Measurements from ENCODE around the gene SCAMP4.
A peak's percentile ranks its signal among the peaks of the same experiment; 100 is the strongest.
"Not testable (repeated sequence)": the region's sequence is repeated elsewhere in the genome, so short reads cannot be mapped to it uniquely, and the experiment has no call there.

Gene SCAMP4

DNA sequence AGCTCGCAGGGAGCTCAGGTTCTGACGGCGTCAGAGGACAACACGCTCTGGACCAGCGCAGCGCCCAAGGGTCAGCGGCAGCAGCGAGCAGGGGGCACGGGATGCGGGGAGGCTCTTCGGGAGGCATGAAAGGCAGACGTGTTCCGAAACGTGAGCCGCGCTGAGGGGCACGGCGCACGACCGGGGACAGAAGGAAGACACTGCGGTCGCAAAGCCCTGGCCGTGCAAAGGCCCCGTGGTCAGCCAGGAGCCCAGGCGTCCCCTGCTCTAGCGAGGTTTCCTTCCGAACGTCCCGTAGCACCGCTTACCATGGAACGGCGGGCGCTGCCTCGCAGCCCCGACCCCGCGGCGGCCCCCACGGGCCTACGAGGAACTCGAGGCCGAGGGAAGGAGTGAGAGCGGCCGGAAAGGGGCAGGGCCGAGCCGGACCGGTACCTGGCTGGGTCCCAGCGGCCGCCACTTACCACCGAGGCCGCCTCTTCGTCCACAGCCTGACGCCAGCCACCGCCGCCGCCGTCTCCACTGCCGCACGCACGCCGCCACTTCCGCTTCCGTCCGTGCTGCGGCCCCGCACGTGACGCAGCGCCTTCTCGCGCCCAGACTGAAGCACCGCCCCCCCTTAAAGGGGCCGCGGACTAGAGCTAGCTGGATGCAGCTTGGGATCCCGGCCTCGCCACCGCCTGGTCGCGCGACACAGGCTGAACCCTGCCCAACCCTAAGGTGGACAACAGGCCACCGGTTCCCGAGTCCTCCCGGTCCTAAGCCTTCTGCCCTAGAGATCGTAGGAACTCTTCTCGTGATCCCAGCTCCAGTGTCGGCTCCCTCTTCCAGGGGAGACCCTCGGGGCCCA lies 29.3 kb upstream of the SCAMP4 start:
- no peaks in the 10 kb centered on the region for H3K27me3 ChIP-seq (replicated peaks)
- peak overlapping the region; percentile 97 for H3K4me3 ChIP-seq (ENCODE audit: low read depth, low read length)
- H3K27ac ChIP-seq = peak overlapping the region; percentile 80
- peaks cover 7% of the 10 kb centered on the region for H3K36me3 ChIP-seq (replicated peaks)
- in situ Hi-C loops (cut with HindIII; ENCODE audit: low pct_ligation_motif_present, low sequenced_read_pairs) = no loop called here
- TF ChIP-seq CTCF (IDR thresholded peaks at IDR 0.05; ENCODE audit: low read depth, low read length, missing control alignments) = no peak
- peak; percentile 74 for DNase-seq

GRCh38 chr19:1876496-1877279 lies 28.5 kb upstream of the SCAMP4 start:
- H3K27ac ChIP-seq; H3K36me3 ChIP-seq (replicated peaks); DNase-seq; H3K27me3 ChIP-seq (replicated peaks); in situ Hi-C loops (cut with HindIII; ENCODE audit: low pct_ligation_motif_present, low sequenced_read_pairs): not testable (repeated sequence)
- peak overlapping the region; percentile 97 for H3K4me3 ChIP-seq (ENCODE audit: low read depth, low read length)
- peak; percentile 22 for TF ChIP-seq CTCF (IDR thresholded peaks at IDR 0.05; ENCODE audit: low read depth, low read length, missing control alignments)

- H3K36me3 ChIP-seq (replicated peaks); in situ Hi-C loops (cut with HindIII; ENCODE audit: low pct_ligation_motif_present, low sequenced_read_pairs); H3K27me3 ChIP-seq (replicated peaks); DNase-seq; H3K4me3 ChIP-seq (ENCODE audit: low read depth, low read length); H3K27ac ChIP-seq: not testable (repeated sequence)
Measured at GRCh38 chr19:1877280-1877660, 27.9 kb upstream of the SCAMP4 start.

DNA sequence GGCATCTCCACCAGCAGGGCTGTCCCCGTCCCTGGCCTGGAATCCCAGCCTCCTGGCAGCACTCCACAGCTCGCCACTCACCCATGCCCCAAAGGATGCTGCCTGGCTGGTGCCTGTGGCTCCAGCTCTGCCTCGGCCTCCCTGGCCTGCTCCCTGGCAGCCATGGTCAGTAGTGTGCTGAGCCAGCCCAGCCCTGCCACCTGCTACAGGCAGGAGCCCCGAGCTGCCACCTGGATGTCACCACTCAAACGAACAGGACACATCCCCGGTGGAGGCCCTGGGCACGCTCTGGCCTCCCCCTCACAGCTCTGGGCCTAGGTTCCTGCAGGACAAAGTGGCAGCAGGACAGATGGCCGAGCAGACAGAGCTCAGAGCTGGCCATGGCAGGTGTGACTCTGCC lies 26.6 kb upstream of the SCAMP4 start:
- DNase-seq; in situ Hi-C loops (cut with HindIII; ENCODE audit: low pct_ligation_motif_present, low sequenced_read_pairs); H3K4me3 ChIP-seq (ENCODE audit: low read depth, low read length); H3K27me3 ChIP-seq (replicated peaks); H3K36me3 ChIP-seq (replicated peaks); H3K27ac ChIP-seq: not testable (repeated sequence)

- H3K27me3 ChIP-seq (replicated peaks); in situ Hi-C loops (cut with HindIII; ENCODE audit: low pct_ligation_motif_present, low sequenced_read_pairs); H3K4me3 ChIP-seq (ENCODE audit: low read depth, low read length); H3K36me3 ChIP-seq (replicated peaks); H3K27ac ChIP-seq; DNase-seq: not testable (repeated sequence)
Measured at GRCh38 chr19:1879982-1880381, 25.2 kb upstream of the SCAMP4 start.

DNA sequence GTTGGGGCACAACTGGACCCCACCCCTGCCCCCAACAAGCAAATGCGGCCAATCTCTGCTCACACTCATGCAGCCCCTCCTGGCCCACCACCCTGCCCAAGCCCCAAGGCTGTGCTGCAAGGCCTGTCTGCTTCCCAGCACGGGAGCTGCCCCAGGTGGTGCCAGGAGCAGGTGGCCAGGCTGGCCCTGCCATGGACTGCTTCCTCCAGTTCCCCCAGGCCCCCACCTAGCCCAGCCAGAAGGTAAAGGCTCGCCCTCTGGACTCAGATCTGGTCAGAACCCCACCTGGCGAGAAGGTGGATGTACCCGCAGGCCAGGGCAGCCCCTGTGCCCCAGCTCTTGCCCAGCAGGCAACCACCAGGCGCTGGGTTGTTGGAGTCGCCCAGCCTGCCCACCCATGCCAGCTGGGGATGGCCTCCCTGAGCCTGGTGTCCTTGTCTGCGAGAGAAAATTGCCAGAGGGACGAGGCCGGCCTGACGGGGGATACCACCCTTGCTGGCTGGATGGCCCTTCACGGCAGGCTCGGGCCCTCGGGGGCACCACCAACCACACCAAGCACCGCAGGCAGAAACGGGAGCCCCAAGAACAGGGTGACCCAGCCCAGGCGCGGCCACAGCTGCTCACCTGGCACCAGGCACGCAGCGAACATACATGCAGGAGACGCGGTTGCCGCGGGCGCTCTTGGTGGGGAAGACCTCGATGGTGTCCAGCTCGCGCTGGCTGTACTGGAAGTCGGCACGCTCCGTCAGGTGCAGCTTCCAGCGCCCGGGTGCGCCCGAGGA lies 24.4 kb upstream of the SCAMP4 start:
- H3K27ac ChIP-seq = no peak overlapping the region
- H3K36me3 ChIP-seq (replicated peaks) = no peaks in the 10 kb centered on the region
- no peaks in the 10 kb centered on the region for H3K27me3 ChIP-seq (replicated peaks)
- in situ Hi-C loops (cut with HindIII; ENCODE audit: low pct_ligation_motif_present, low sequenced_read_pairs) = no loop called here
- no peak for DNase-seq
- no peak for TF ChIP-seq CTCF (IDR thresholded peaks at IDR 0.05; ENCODE audit: low read depth, low read length, missing control alignments)
- no peak overlapping the region for H3K4me3 ChIP-seq (ENCODE audit: low read depth, low read length)

DNA sequence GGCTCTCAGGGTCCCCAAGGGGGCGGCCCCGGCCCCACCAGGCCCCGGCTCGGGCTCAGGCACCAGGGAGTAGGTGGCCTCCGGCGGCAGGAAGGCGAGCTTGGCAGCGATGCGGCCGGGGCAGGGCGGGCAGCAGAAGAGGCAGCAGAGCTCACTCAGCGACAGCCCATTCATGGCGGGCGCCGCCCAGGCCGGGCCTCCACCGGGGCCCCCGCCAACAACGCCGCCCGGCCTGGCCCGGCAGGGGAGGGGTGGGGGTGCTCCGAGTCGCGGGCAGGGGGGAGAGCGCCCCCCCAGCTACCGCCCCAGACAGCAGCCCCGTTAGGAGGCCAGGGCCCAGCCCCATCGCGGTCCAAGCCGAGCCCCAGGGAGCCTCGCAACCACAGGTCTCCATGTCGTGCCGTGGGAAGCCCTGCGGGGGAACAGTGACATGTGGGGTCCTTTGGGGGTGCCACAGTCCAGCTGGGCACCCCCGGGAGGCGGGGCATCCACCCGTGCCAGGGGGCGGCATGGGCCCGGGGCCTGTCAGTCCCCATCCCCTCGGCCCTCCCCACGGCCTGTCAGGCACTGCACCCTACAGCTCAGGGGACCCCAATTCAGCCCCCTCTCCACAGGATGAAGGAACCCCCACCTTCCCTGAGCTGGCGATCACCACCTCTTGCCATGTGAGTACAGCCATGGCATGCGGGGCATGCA lies 23.7 kb upstream of the SCAMP4 start:
- DNase-seq; H3K27me3 ChIP-seq (replicated peaks); in situ Hi-C loops (cut with HindIII; ENCODE audit: low pct_ligation_motif_present, low sequenced_read_pairs); H3K36me3 ChIP-seq (replicated peaks); H3K4me3 ChIP-seq (ENCODE audit: low read depth, low read length); H3K27ac ChIP-seq: not testable (repeated sequence)

Measured in brain microvascular endothelial cell (primary cell).